Measurements from ENCODE around the gene SHMT2. TPM values are rescaled to one million over a fixed set of nuclear protein-coding genes. Genes with fewer than 3 reads are reported as not detected.

SHMT2 gene
- total and polyA plus RNA-seq, 2 donors (not counting 1 experiment from before 2014, with no cell fraction given) = 154 to 380 TPM

GRCh38 chr12:57199191-57199590, 30.3 kb upstream of the SHMT2 start:
- no peak for DNase-seq (ENCODE audit: low read depth in 2 of 2)
- H2AFZ ChIP-seq (ENCODE audit: low read length) = no peak overlapping the region
- peaks cover 85% of the 10 kb centered on the region for H3K36me3 ChIP-seq (ENCODE audit: control insufficient read depth, insufficient read depth, low read length)
- no peaks in the 10 kb centered on the region for H3K9me3 ChIP-seq (ENCODE audit: control insufficient read depth, insufficient read depth, low read depth, low read length)
- H3K9ac ChIP-seq (ENCODE audit: insufficient read depth, low read length) = no peak overlapping the region
- no peaks in the 10 kb centered on the region for H3K27me3 ChIP-seq (ENCODE audit: control insufficient read depth, insufficient read depth, low read length)
- H3K27ac ChIP-seq (ENCODE audit: insufficient read depth, low read length) = no peak overlapping the region
- H3K4me1 ChIP-seq (ENCODE audit: control insufficient read depth, extremely low read depth, insufficient read depth, low read length) = no peaks in the 10 kb centered on the region
- no peak overlapping the region for H3K4me2 ChIP-seq (ENCODE audit: extremely low read depth, insufficient read depth, low read length)
- no peak for TF ChIP-seq EZH2 (IDR thresholded peaks at IDR 0.05; ENCODE audit: low read length, missing control alignments)
- H4K20me1 ChIP-seq (ENCODE audit: control insufficient read depth, extremely low read depth, insufficient read depth, low read length) = no peaks in the 10 kb centered on the region
- H3K79me2 ChIP-seq (ENCODE audit: control insufficient read depth, insufficient read depth, low read length) = no peaks in the 10 kb centered on the region
- no peak overlapping the region for H3K4me3 ChIP-seq (replicated peaks in 1 of 4; ENCODE audit: control extremely low read depth in 1 of 4, insufficient read depth in 1 of 4, low read depth in 3 of 4, low read length in 4 of 4)

GRCh38 chr12:57200497-57200896, 29.0 kb upstream of the SHMT2 start:
- no peaks in the 10 kb centered on the region for H3K27me3 ChIP-seq (ENCODE audit: control insufficient read depth, insufficient read depth, low read length)
- H2AFZ ChIP-seq (ENCODE audit: low read length) = no peak overlapping the region
- peaks cover 83% of the 10 kb centered on the region for H3K36me3 ChIP-seq (ENCODE audit: control insufficient read depth, insufficient read depth, low read length)
- no peak for DNase-seq (ENCODE audit: low read depth in 2 of 2)
- no peak overlapping the region for H3K27ac ChIP-seq (ENCODE audit: insufficient read depth, low read length)
- no peak overlapping the region for H3K4me2 ChIP-seq (ENCODE audit: extremely low read depth, insufficient read depth, low read length)
- H3K9me3 ChIP-seq (ENCODE audit: control insufficient read depth, insufficient read depth, low read depth, low read length) = no peaks in the 10 kb centered on the region
- TF ChIP-seq CTCF (conservative IDR thresholded peaks at IDR 0.05 in 1 of 2, IDR thresholded peaks at IDR 0.05 in 1 of 2; ENCODE audit: low read depth in 1 of 2, low read length in 2 of 2) = no peak
- TF ChIP-seq EZH2 (IDR thresholded peaks at IDR 0.05; ENCODE audit: low read length, missing control alignments) = no peak
- no peaks in the 10 kb centered on the region for H4K20me1 ChIP-seq (ENCODE audit: control insufficient read depth, extremely low read depth, insufficient read depth, low read length)
- no peak overlapping the region for H3K9ac ChIP-seq (ENCODE audit: insufficient read depth, low read length)
- no peaks in the 10 kb centered on the region for H3K4me1 ChIP-seq (ENCODE audit: control insufficient read depth, extremely low read depth, insufficient read depth, low read length)
- no peak overlapping the region for H3K4me3 ChIP-seq (replicated peaks in 1 of 4; ENCODE audit: control extremely low read depth in 1 of 4, insufficient read depth in 1 of 4, low read depth in 3 of 4, low read length in 4 of 4)
- no peaks in the 10 kb centered on the region for H3K79me2 ChIP-seq (ENCODE audit: control insufficient read depth, insufficient read depth, low read length)

GRCh38 chr12:57201219-57201618, 28.3 kb upstream of the SHMT2 start:
- Histone ChIP-seq H3K4me3 (replicated peaks in 1 of 4; ENCODE audit: control extremely low read depth in 1 of 4, insufficient read depth in 1 of 4, low read depth in 3 of 4, low read length in 4 of 4) (no peak overlapping the region), H3K4me2 (ENCODE audit: extremely low read depth, insufficient read depth, low read length) (no peak overlapping the region), H3K27me3 (ENCODE audit: control insufficient read depth, insufficient read depth, low read length) (no peaks in the 10 kb centered on the region), H3K4me1 (ENCODE audit: control insufficient read depth, extremely low read depth, insufficient read depth, low read length) (no peaks in the 10 kb centered on the region), H3K9ac (ENCODE audit: insufficient read depth, low read length) (no peak overlapping the region), H4K20me1 (ENCODE audit: control insufficient read depth, extremely low read depth, insufficient read depth, low read length) (no peaks in the 10 kb centered on the region), H3K36me3 (ENCODE audit: control insufficient read depth, insufficient read depth, low read length) (peaks cover 84% of the 10 kb centered on the region), H3K79me2 (ENCODE audit: control insufficient read depth, insufficient read depth, low read length) (no peaks in the 10 kb centered on the region), H2AFZ (ENCODE audit: low read length) (no peak overlapping the region), H3K27ac (ENCODE audit: insufficient read depth, low read length) (no peak overlapping the region), H3K9me3 (ENCODE audit: control insufficient read depth, insufficient read depth, low read depth, low read length) (no peaks in the 10 kb centered on the region)
- DNase-seq (ENCODE audit: low read depth in 2 of 2) = no peak
- TF ChIP-seq EZH2 (IDR thresholded peaks at IDR 0.05; ENCODE audit: low read length, missing control alignments) (no peak), CTCF (conservative IDR thresholded peaks at IDR 0.05 in 1 of 2, IDR thresholded peaks at IDR 0.05 in 1 of 2; ENCODE audit: low read depth in 1 of 2, low read length in 2 of 2) (no peak)
